HepG2 (cell line): ENCODE data around the gene ORM1. TPM values are rescaled to one million over a fixed set of nuclear protein-coding genes. Genes with fewer than 3 reads are reported as not detected.

Experiments used
- ATAC-seq: fragments of 200-7000 bp; cut with Tn5 transposase; 3 replicates; pipeline ENCODE4 v1.9.1; 2020; ENCODE audit warnings: mild to moderate bottlenecking, moderate library complexity
- BruUV-seq: library from RNA; stranded (reverse); fragments of 400-500 nt; replicated peaks from 2 replicates; lab custom pipeline; 2021; lab: Mats Ljungman, UMichigan
- CTCF ChIA-PET: fragments of 300-600 bp; formaldehyde crosslinking; extraction: SDS; loops from one replicate; lab custom pipeline; 2021; ENCODE audit warnings: low total read pairs, inconsistent platforms, low intra/inter-chr PET ratio; lab: Yijun Ruan, JAX
- POLR2A ChIA-PET: fragments of 350-600 bp; sonication (Branson Sonifier 250); formaldehyde crosslinking; loops from one replicate; lab custom pipeline; 2020; ENCODE audit warnings: antibody characterized with exemption, inconsistent platforms; lab: Yijun Ruan, JAX
- DNase-seq: peaks from one replicate; pipeline ENCODE4 v3.0.0-alpha.2; 2015; ENCODE audit warnings: low spot score
- FAIRE-seq: peaks from 3 replicates; lab custom pipeline; 2011; peaks lifted over from hg19 to GRCh38; lab: Jason Lieb, UNC
- H2AFZ ChIP-seq: one replicate; pipeline ENCODE4 v1.6.1; 2011; ENCODE audit warnings: low read length, inconsistent platforms
- H3K27ac ChIP-seq: fragments of 300-600 bp; 3 replicates; pipeline ENCODE4 v1.8.0; 2011; ENCODE audit warnings: mixed run types, mild to moderate bottlenecking, mixed read lengths, low read length, inconsistent platforms; ENCODE audit not compliant: insufficient read depth; ENCODE audit errors: extremely low read length
- H3K27me3 ChIP-seq, 2 experiments: fragments of 200-600 bp in 1 of 2; 2 replicates in 1 of 2; 3 replicates in 1 of 2; pipeline versions ENCODE4 v1.6.0 to v1.8.0; 2011; ENCODE audit warnings: low read length in 2 of 2, mild to moderate bottlenecking in 2 of 2, moderate library complexity in 2 of 2, inconsistent platforms in 1 of 2; ENCODE audit not compliant: insufficient read depth in 2 of 2, control insufficient read depth in 1 of 2
- H3K36me3 ChIP-seq, 2 experiments: fragments of 200-600 bp in 1 of 2; replicated peaks in 1 of 2; 2 replicates in 1 of 2; 3 replicates in 1 of 2; pipeline versions ENCODE4 v1.5.1 to v1.8.0; 2011; ENCODE audit warnings: low read length in 2 of 2, inconsistent platforms in 1 of 2; ENCODE audit not compliant: insufficient read depth in 2 of 2, control insufficient read depth in 1 of 2
- H3K4me1 ChIP-seq: 2 replicates; pipeline ENCODE4 v1.5.1; 2012; ENCODE audit warnings: low read length, inconsistent platforms; ENCODE audit not compliant: insufficient read depth
- H3K4me2 ChIP-seq: 2 replicates; pipeline ENCODE4 v1.6.0; 2011; ENCODE audit warnings: low read depth, low read length, inconsistent platforms
- H3K4me3 ChIP-seq, 3 experiments: fragments of 200-600 bp in 1 of 3; sonication (generic), shearing (Covaris generic) in 1 of 3; replicated peaks in 1 of 3; 2 replicates each; pipeline ENCODE4 v1.5.1; 2011 to 2016; ENCODE audit warnings: low read length in 3 of 3, inconsistent platforms in 2 of 3, low read depth in 2 of 3, mild to moderate bottlenecking in 2 of 3, control low read depth in 1 of 3, mixed read lengths in 1 of 3; ENCODE audit not compliant: insufficient read depth in 1 of 3
- H3K79me2 ChIP-seq: one replicate; pipeline ENCODE4 v1.6.1; 2011; ENCODE audit warnings: low read length, inconsistent platforms; ENCODE audit not compliant: insufficient read depth
- H3K9ac ChIP-seq: 2 replicates; pipeline ENCODE4 v1.6.0; 2011; ENCODE audit warnings: mild to moderate bottlenecking, low read depth, low read length, inconsistent platforms; ENCODE audit not compliant: insufficient read depth
- H3K9me3 ChIP-seq: 2 replicates; pipeline ENCODE4 v1.5.1; 2012; ENCODE audit warnings: mild to moderate bottlenecking, low read length
- H4K20me1 ChIP-seq: 2 replicates; pipeline ENCODE4 v1.6.0; 2011; ENCODE audit warnings: inconsistent platforms, mild to moderate bottlenecking, low read length, moderate library complexity; ENCODE audit not compliant: insufficient read depth
- KLF12 ChIP-seq: sonication (generic); formaldehyde crosslinking; IDR thresholded peaks from 2 replicates; pipeline ENCODE4 v1.4.0; 2020; ENCODE audit warnings: missing genetic modification reagents, borderline replicate concordance
- LRRFIP1 ChIP-seq: sonication (generic); formaldehyde crosslinking; conservative IDR thresholded peaks from 2 replicates; pipeline ENCODE4 v1.4.0; 2020; ENCODE audit warnings: missing genetic modification reagents
- NFAT5 ChIP-seq: sonication (generic); formaldehyde crosslinking; IDR thresholded peaks from 2 replicates; pipeline ENCODE4 v1.4.0; 2020; ENCODE audit warnings: missing genetic modification reagents
- RNF2 ChIP-seq: fragments of 450-650 bp; conservative IDR thresholded peaks from 2 replicates; pipeline ENCODE4 v1.6.1; 2016; ENCODE audit warnings: low read depth
- RXRB ChIP-seq: IDR thresholded peaks from 2 replicates; pipeline ENCODE4 v1.6.1; 2016; ENCODE audit warnings: borderline replicate concordance, missing genetic modification reagents, missing compliant biosample characterization
- ZBED4 ChIP-seq: sonication (generic); formaldehyde crosslinking; IDR thresholded peaks from 2 replicates; pipeline ENCODE4 v1.4.0; 2020; ENCODE audit warnings: missing genetic modification reagents, borderline replicate concordance
- ZBTB20 ChIP-seq: sonication (generic); formaldehyde crosslinking; IDR thresholded peaks from 2 replicates; pipeline ENCODE4 v1.8.1; 2023; ENCODE audit warnings: missing genetic modification reagents, low read depth, mild to moderate bottlenecking, borderline replicate concordance
- ZNF496 ChIP-seq: sonication (generic); formaldehyde crosslinking; IDR thresholded peaks from 2 replicates; pipeline ENCODE4 v1.8.1; 2023; ENCODE audit warnings: mild to moderate bottlenecking, moderate library complexity, missing genetic modification reagents; ENCODE audit not compliant: insufficient replicate concordance
- ZNF576 ChIP-seq: sonication (generic); formaldehyde crosslinking; IDR thresholded peaks from 2 replicates; pipeline ENCODE4 v1.4.0; 2020; ENCODE audit warnings: mild to moderate bottlenecking, missing genetic modification reagents
- ZNF784 ChIP-seq: sonication (generic); formaldehyde crosslinking; IDR thresholded peaks from 2 replicates; pipeline ENCODE4 v1.5.1; 2020; ENCODE audit warnings: missing genetic modification reagents, mild to moderate bottlenecking, borderline replicate concordance
- ZSCAN20 ChIP-seq: sonication (generic); formaldehyde crosslinking; IDR thresholded peaks from 2 replicates; pipeline ENCODE4 v1.4.0; 2020; ENCODE audit warnings: missing genetic modification reagents, mild to moderate bottlenecking, borderline replicate concordance
- WGBS: methylation state at CpG from one replicate; pipeline ENCODE4 v1.1.6; 2017; ENCODE audit warnings: low lambda C conversion rate; 5-methylcytosine and 5-hydroxymethylcytosine counted together
- in situ Hi-C: cut with HindIII; loops from 2 replicates; pipeline ENCODE4 v1.10.0; 2017; ENCODE audit warnings: low pct_unique_long_range_greater_than_20kb; ENCODE audit not compliant: extremely low pct_ligation_motif_present
- intact Hi-C: fragments of 100-400 bp; cut with micrococcal nuclease; formaldehyde crosslinking; loops from one replicate; pipeline ENCODE4 v1.10.0; 2022; ENCODE audit not compliant: unreplicated experiment
- polyA plus RNA-seq, 8 experiments: library from polyadenylated mRNA; depleted of rRNA in 3 of 8; stranded (reverse) in 7 of 8; unstranded in 1 of 8; fragments of >200 nt; fragmentation: Illumina TruSeq in 4 of 8; extraction: Trizol in 4 of 8; gene quantifications; 2 replicates each; pipeline versions ENCODE4 v1.2.1 to v1.2.3, GENCODE V29; 2011 to 2016; ENCODE audit warnings: low read depth in 4 of 8, missing spikeins in 1 of 8, mixed read lengths in 1 of 8; ENCODE audit not compliant: insufficient read depth in 1 of 8
- total RNA-seq, 5 experiments: library from RNA; depleted of rRNA; stranded (reverse); fragments of >200 nt; fragmentation: Illumina TruSeq; extraction: Trizol; gene quantifications; 2 replicates each; pipeline ENCODE4 v1.2.3, GENCODE V29; 2016; ENCODE audit warnings: low read depth in 1 of 5

ORM1 gene
- total and polyA plus RNA-seq, 2 of the 13 experiments (the other 11 are each of a cell fraction or from before 2014, with no cell fraction given): 699 to 1,180 TPM

- Histone ChIP-seq H3K79me2 (peaks cover 10% of the 10 kb centered on the region), H2AFZ (no peak overlapping the region), H3K27ac (no peak overlapping the region), H3K4me1 (peaks cover 27% of the 10 kb centered on the region), H3K4me2 (no peak overlapping the region), H3K4me3 (no peak overlapping the region), H4K20me1 (no peaks in the 10 kb centered on the region), H3K36me3 (peaks cover 0 to 12% of the 10 kb centered on the region in 2 experiments; a peak in 2 of 5 replicates), H3K9me3 (no peaks in the 10 kb centered on the region), H3K9ac (no peak overlapping the region), H3K27me3 (no peaks in the 10 kb centered on the region)
- no peak for FAIRE-seq
- ATAC-seq: no peak
- DNase-seq: no peak
- ChIA-PET POLR2A (no interaction called here), CTCF (no interaction called here)
- BruUV-seq: no TSS peak
- WGBS: 96% methylated on average over 4 of the region's 9 CpGs
- intact Hi-C loops (no loop called here), in situ Hi-C loops (no loop called here)
- TF ChIP-seq ZNF496 (CRISPR knock-in tag) (no peak), RXRB (CRISPR knock-in tag) (no peak), ZNF784 (no peak), ZNF576 (CRISPR knock-in tag) (no peak), RNF2 (no peak), KLF12 (CRISPR knock-in tag) (no peak), ZBTB20 (CRISPR knock-in tag) (no peak), ZBED4 (CRISPR knock-in tag) (no peak), LRRFIP1 (CRISPR knock-in tag) (no peak), ZSCAN20 (no peak), NFAT5 (no peak)
Measured at GRCh38 chr9:114334490-114334889, 11.6 kb downstream of the ORM1 start.
